Neural progenitor cell (in vitro differentiated cells): ENCODE results near the gene TF. TPM values are rescaled to one million over a fixed set of nuclear protein-coding genes. Genes with fewer than 3 reads are reported as not detected.

Experiments used
- DNase-seq: peaks from one replicate; pipeline ENCODE4 v3.0.0-alpha.2; 2016; ENCODE audit warnings: low spot score
- H2AFZ ChIP-seq: fragments of 200-600 bp; sonication (generic); replicated peaks from 2 replicates; pipeline ENCODE4 v1.6.1; 2016; ENCODE audit warnings: antibody characterized with exemption
- H3F3A ChIP-seq: fragments of 200-600 bp; sonication (generic); 2 replicates; pipeline ENCODE4 v1.6.1; 2016; ENCODE audit warnings: antibody characterized with exemption, low read depth
- H3K27ac ChIP-seq: fragments of 200-600 bp; sonication (generic); 2 replicates; pipeline ENCODE4 v1.5.1; 2016; ENCODE audit warnings: mild to moderate bottlenecking
- H3K27me3 ChIP-seq: fragments of 200-600 bp; sonication (generic); 2 replicates; pipeline ENCODE4 v1.6.1; 2016; ENCODE audit warnings: mild to moderate bottlenecking, moderate library complexity
- H3K36me3 ChIP-seq: fragments of 200-600 bp; sonication (generic); 2 replicates; pipeline ENCODE4 v1.5.1; 2016
- H3K4me1 ChIP-seq: fragments of 200-600 bp; sonication (generic); 2 replicates; pipeline ENCODE4 v1.6.1; 2016; ENCODE audit warnings: mixed run types
- H3K4me2 ChIP-seq: fragments of 200-600 bp; sonication (generic); 2 replicates; pipeline ENCODE4 v1.6.1; 2016
- H3K4me3 ChIP-seq: fragments of 200-600 bp; sonication (generic); 2 replicates; pipeline ENCODE4 v1.5.1; 2016
- H3K79me2 ChIP-seq: fragments of 200-600 bp; sonication (generic); 2 replicates; pipeline ENCODE4 v1.6.1; 2016; ENCODE audit warnings: low read depth
- H3K9ac ChIP-seq: fragments of 200-600 bp; sonication (generic); 2 replicates; pipeline ENCODE4 v1.6.1; 2016
- H3K9me3 ChIP-seq: fragments of 200-600 bp; sonication (generic); 2 replicates; pipeline ENCODE4 v1.5.1; 2016; ENCODE audit warnings: low read depth
- H4K20me1 ChIP-seq: fragments of 200-600 bp; sonication (generic); 2 replicates; pipeline ENCODE4 v1.6.1; 2016; ENCODE audit warnings: low read depth
- H3K27ac Mint-ChIP-seq: 3 replicates; pipeline ENCODE4 v1.8.0; 2021; ENCODE audit warnings: mixed read lengths
- H3K27me3 Mint-ChIP-seq: 2 replicates; pipeline ENCODE4 v1.8.0; 2022; ENCODE audit warnings: low read depth, mild to moderate bottlenecking, inconsistent platforms, moderate library complexity, mixed read lengths; ENCODE audit not compliant: insufficient read depth
- H3K36me3 Mint-ChIP-seq: 3 replicates; pipeline ENCODE4 v1.8.0; 2021; ENCODE audit warnings: mixed read lengths
- H3K4me1 Mint-ChIP-seq: 3 replicates; pipeline ENCODE4 v1.8.0; 2021; ENCODE audit warnings: mixed read lengths
- H3K4me3 Mint-ChIP-seq: 3 replicates; pipeline ENCODE4 v1.8.0; 2021; ENCODE audit warnings: mild to moderate bottlenecking, moderate library complexity, mixed read lengths
- H3K9me3 Mint-ChIP-seq: 3 replicates; pipeline ENCODE4 v1.8.0; 2020; ENCODE audit warnings: mixed read lengths
- CTCF ChIP-seq: fragments of 200-600 bp; sonication (generic); IDR thresholded peaks from 2 replicates; pipeline ENCODE4 v1.5.1; 2017; ENCODE audit warnings: antibody characterized with exemption, mild to moderate bottlenecking
- EZH2 ChIP-seq: fragments of 200-600 bp; sonication (generic); IDR thresholded peaks from 2 replicates; pipeline ENCODE4 v1.6.1; 2017; ENCODE audit warnings: antibody characterized with exemption, mild to moderate bottlenecking, moderate library complexity
- EZH2phosphoT487 ChIP-seq: fragments of 200-600 bp; sonication (generic); IDR thresholded peaks from 2 replicates; pipeline ENCODE4 v1.6.1; 2017; ENCODE audit warnings: antibody characterized with exemption
- total RNA-seq: library from RNA; depleted of rRNA; stranded (reverse); fragments of >200 nt; gene quantifications from 2 replicates; pipeline ENCODE4 v1.2.3, GENCODE V29; 2015; ENCODE audit warnings: low replicate concordance

Gene TF
- total RNA-seq, 1 donor from 2014 or later, result 0.77 TPM

- no peaks in the 10 kb centered on the region for H4K20me1 ChIP-seq
- no peak overlapping the region for H3K27ac ChIP-seq
- TF ChIP-seq EZH2 (no peak), CTCF (no peak), EZH2phosphoT487 (no peak)
- no peaks in the 10 kb centered on the region for H3K27me3 ChIP-seq
- no peaks in the 10 kb centered on the region for H3K4me1 Mint-ChIP-seq
- no peaks in the 10 kb centered on the region for H3K36me3 Mint-ChIP-seq
- H3F3A ChIP-seq, result no peaks in the 10 kb centered on the region
- H3K27ac Mint-ChIP-seq, result no peak overlapping the region
- no peaks in the 10 kb centered on the region for H3K9me3 Mint-ChIP-seq
- H3K4me3 ChIP-seq, result no peak overlapping the region
- no peak overlapping the region for H3K4me2 ChIP-seq
- H3K79me2 ChIP-seq, result no peaks in the 10 kb centered on the region
- H3K36me3 ChIP-seq, result no peaks in the 10 kb centered on the region
- H3K27me3 Mint-ChIP-seq, result peaks cover 5% of the 10 kb centered on the region
- no peak overlapping the region for H3K9ac ChIP-seq
- H3K9me3 ChIP-seq, result no peaks in the 10 kb centered on the region
- no peak for DNase-seq
- no peak overlapping the region for H3K4me3 Mint-ChIP-seq
- H3K4me1 ChIP-seq, result peaks cover 6% of the 10 kb centered on the region
- H2AFZ ChIP-seq, result no peak overlapping the region
Measured at GRCh38 chr3:133760916-133761315, 14.7 kb downstream of the TF start.

- Histone ChIP-seq H3K9me3 (no peaks in the 10 kb centered on the region), H3K27me3 (no peaks in the 10 kb centered on the region), H3K4me1 (peaks cover 6% of the 10 kb centered on the region), H3K4me2 (no peak overlapping the region), H3K9ac (no peak overlapping the region), H3K4me3 (no peak overlapping the region), H3F3A (no peaks in the 10 kb centered on the region), H3K27ac (no peak overlapping the region), H2AFZ (no peak overlapping the region), H3K79me2 (no peaks in the 10 kb centered on the region), H4K20me1 (no peaks in the 10 kb centered on the region), H3K36me3 (no peaks in the 10 kb centered on the region)
- Mint-ChIP-seq H3K4me1 (no peaks in the 10 kb centered on the region), H3K9me3 (no peaks in the 10 kb centered on the region), H3K27ac (no peak overlapping the region), H3K36me3 (no peaks in the 10 kb centered on the region), H3K27me3 (peaks cover 5% of the 10 kb centered on the region), H3K4me3 (no peak overlapping the region)
- DNase-seq, result no peak
- no peak for TF ChIP-seq EZH2phosphoT487
- no peak for TF ChIP-seq CTCF
- TF ChIP-seq EZH2, result no peak
Measured at GRCh38 chr3:133761605-133762484, 15.7 kb downstream of the TF start.

GRCh38 chr3:133762539-133762938 lies 16.3 kb downstream of the TF start:
- Mint-ChIP-seq H3K4me3 (no peak overlapping the region), H3K27me3 (peaks cover 5% of the 10 kb centered on the region), H3K4me1 (no peaks in the 10 kb centered on the region), H3K9me3 (no peaks in the 10 kb centered on the region), H3K36me3 (no peaks in the 10 kb centered on the region), H3K27ac (no peak overlapping the region)
- Histone ChIP-seq H3K9me3 (no peaks in the 10 kb centered on the region), H3K4me1 (peaks cover 6% of the 10 kb centered on the region), H3K4me3 (no peak overlapping the region), H3K27ac (no peak overlapping the region), H3K79me2 (no peaks in the 10 kb centered on the region), H2AFZ (no peak overlapping the region), H3F3A (no peaks in the 10 kb centered on the region), H4K20me1 (no peaks in the 10 kb centered on the region), H3K4me2 (no peak overlapping the region), H3K9ac (no peak overlapping the region), H3K36me3 (no peaks in the 10 kb centered on the region), H3K27me3 (no peaks in the 10 kb centered on the region)
- DNase-seq, result no peak
- TF ChIP-seq CTCF (no peak), EZH2phosphoT487 (no peak), EZH2 (no peak)
